Measurements from ENCODE around the gene GUSB. TPM values are rescaled to one million over a fixed set of nuclear protein-coding genes. Genes with fewer than 3 reads are reported as not detected.

GUSB gene
- total RNA-seq, 4 donors from 2014 or later = 48.3 to 346 (median 55.3) TPM

DNA sequence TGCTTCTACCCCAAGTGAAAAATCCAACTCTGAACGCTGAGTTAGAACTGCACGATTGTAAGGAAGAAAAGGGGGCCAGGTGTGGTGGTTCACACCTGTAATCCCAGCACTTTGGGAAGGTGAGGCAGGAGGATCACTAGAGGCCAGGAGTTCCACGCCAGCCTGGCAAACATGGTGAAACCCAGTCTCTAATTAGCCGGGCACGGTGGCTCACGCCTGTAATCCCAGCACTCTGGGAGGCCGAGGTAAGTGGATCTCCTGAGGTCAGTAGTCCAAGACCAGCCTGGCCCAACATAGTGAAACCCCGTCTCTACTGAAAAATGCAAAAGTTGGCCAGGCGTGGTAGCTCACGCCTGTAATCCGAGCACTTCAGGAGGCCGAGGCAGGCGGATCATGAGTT is 9.0 kb downstream of the GUSB start:
- no peaks in the 10 kb centered on the region for H3K4me1 ChIP-seq
- TF ChIP-seq POLR2AphosphoS5 (IDR thresholded peaks at IDR 0.05) = no peak
- TF ChIP-seq EP300 (IDR thresholded peaks at IDR 0.05; ENCODE audit: low read depth) = no peak
- TF ChIP-seq CTCF (IDR thresholded peaks at IDR 0.05) = no peak
- TF ChIP-seq POLR2A (IDR thresholded peaks at IDR 0.05) = no peak
- H3K27ac ChIP-seq = no peak overlapping the region
- H3K9me3 ChIP-seq = no peaks in the 10 kb centered on the region
- peaks cover 0 to 55% (median 25%) of the 10 kb centered on the region in 4 donors for H3K36me3 ChIP-seq
- in situ Hi-C loops (cut with MboI; ENCODE audit: low pct_ligation_motif_present in 1 of 4, low pct_unique_long_range_greater_than_20kb in 1 of 4, low sequenced_read_pairs in 3 of 4) (loop anchor here in 1 of 4 donors (25.0 kb wide), 1 partner anchor 236 kb away; no protein-coding TSS in a partner anchor), intact Hi-C loops (cut with DNase I; ENCODE audit: low total_unique reads) (no loop called here)
- no peaks in the 10 kb centered on the region for H3K27me3 ChIP-seq
- WGBS, 2 donors (ENCODE audit: low coverage in 1 of 2) = 92% methylated on average over 13 of the region's 13 CpGs; no CpG with 5 or more reads in 1 of the 2 donors
- no peak for DNase-seq
- no peak overlapping the region for H3K4me3 ChIP-seq

DNA sequence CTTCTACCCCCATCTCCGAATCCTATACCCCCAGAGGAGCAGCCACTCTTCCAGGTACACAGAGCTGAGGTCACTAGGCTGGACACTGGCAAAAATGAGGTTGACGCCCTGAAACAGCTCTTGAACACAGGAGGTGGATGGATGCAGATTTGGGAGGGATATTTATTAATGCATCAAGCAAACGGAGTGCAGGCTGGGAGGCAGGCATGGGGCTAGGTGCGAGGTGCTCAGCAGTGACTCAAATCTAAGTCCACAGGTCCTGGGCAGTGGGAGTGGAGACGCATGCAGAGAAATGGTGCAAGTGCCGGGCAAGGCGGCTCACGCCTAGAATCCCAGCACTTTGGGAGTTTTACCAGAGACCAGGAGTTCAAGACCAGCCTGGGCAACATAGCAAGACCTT is 11.0 kb downstream of the GUSB start:
- Histone ChIP-seq H3K9me3 (no peaks in the 10 kb centered on the region), H3K4me1 (no peaks in the 10 kb centered on the region), H3K27me3 (no peaks in the 10 kb centered on the region), H3K36me3 (peaks cover 0 to 72% (median 35%) of the 10 kb centered on the region in 4 donors), H3K27ac (no peak overlapping the region), H3K4me3 (no peak overlapping the region)
- intact Hi-C loops (cut with DNase I; ENCODE audit: low total_unique reads) = no loop called here
- TF ChIP-seq POLR2A (IDR thresholded peaks at IDR 0.05) (no peak), EP300 (IDR thresholded peaks at IDR 0.05; ENCODE audit: low read depth) (no peak), POLR2AphosphoS5 (IDR thresholded peaks at IDR 0.05) (no peak)
- in situ Hi-C loops (cut with MboI; ENCODE audit: low pct_ligation_motif_present in 1 of 4, low pct_unique_long_range_greater_than_20kb in 1 of 4, low sequenced_read_pairs in 3 of 4) = loop anchor here in 1 of 4 donors (25.0 kb wide), 1 partner anchor 234 kb away; no protein-coding TSS in a partner anchor
- DNase-seq = no peak
- WGBS, 2 donors (ENCODE audit: low coverage in 1 of 2) = 90 to 94% methylated on average over 2 to 8 of the region's 8 CpGs

- Histone ChIP-seq H3K27me3 (no peaks in the 10 kb centered on the region), H3K4me1 (no peaks in the 10 kb centered on the region), H3K36me3 (peaks cover 0 to 84% (median 36%) of the 10 kb centered on the region in 4 donors), H3K27ac (no peak overlapping the region), H3K4me3 (no peak overlapping the region), H3K9me3 (no peaks in the 10 kb centered on the region)
- intact Hi-C loops (cut with DNase I; ENCODE audit: low total_unique reads) (no loop called here), in situ Hi-C loops (cut with MboI; ENCODE audit: low pct_ligation_motif_present in 1 of 4, low pct_unique_long_range_greater_than_20kb in 1 of 4, low sequenced_read_pairs in 3 of 4) (loop anchor here in 1 of 4 donors (25.0 kb wide), 1 partner anchor 231 kb away; no protein-coding TSS in a partner anchor)
- WGBS, 2 donors (ENCODE audit: low coverage in 1 of 2) = 93% methylated on average over 26 of the region's 26 CpGs; no CpG with 5 or more reads in 1 of the 2 donors
- DNase-seq = no peak
- no peak for TF ChIP-seq CTCF (IDR thresholded peaks at IDR 0.05)
- no peak for TF ChIP-seq EP300 (IDR thresholded peaks at IDR 0.05; ENCODE audit: low read depth)
- no peak for TF ChIP-seq POLR2A (IDR thresholded peaks at IDR 0.05)
- TF ChIP-seq POLR2AphosphoS5 (IDR thresholded peaks at IDR 0.05) = no peak
Measured at GRCh38 chr7:65968256-65969185, 13.5 kb downstream of the GUSB start.

DNA sequence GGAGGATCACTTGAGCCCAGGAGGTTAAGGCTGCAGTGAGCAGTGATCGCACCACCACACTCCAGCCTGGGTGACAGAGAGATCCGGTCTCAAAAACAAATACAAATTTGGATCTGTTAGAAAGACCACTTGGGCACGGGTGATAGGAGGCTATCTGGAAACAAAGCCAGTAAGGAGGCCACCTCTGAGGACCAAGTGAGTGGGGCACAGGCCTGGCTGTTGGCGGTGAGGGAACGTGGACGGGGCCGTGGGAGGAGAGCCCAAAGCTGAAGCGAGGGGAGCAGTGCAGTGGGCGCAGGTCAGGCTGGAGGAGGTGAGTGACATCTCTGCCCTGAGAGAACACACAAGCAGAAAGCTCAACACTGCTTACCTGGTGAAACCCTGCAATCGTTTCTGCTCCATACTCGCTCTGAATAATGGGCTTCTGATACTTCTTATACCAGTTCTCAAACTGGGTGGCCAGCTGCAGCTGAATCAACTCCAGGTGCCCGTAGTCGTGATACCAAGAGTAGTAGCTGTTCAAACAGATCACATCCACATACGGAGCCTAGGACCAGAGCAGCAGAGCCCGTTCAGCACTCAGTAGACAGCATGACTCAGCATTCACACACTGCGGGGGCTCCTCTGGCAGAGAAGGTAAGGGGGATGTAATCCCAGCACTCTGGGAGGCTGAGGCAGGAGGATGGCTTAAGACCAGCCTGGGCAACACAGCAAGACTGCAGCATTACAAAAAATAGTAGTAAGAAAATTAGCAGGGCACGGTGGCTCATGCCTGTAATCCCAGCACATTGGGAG is 14.5 kb downstream of the GUSB start:
- Histone ChIP-seq H3K9me3 (no peaks in the 10 kb centered on the region), H3K27ac (no peak overlapping the region), H3K36me3 (peaks cover 0 to 77% (median 36%) of the 10 kb centered on the region in 4 donors), H3K27me3 (no peaks in the 10 kb centered on the region), H3K4me3 (no peak overlapping the region), H3K4me1 (no peaks in the 10 kb centered on the region)
- DNase-seq = no peak
- TF ChIP-seq POLR2AphosphoS5 (IDR thresholded peaks at IDR 0.05) (no peak), EP300 (IDR thresholded peaks at IDR 0.05; ENCODE audit: low read depth) (no peak), CTCF (IDR thresholded peaks at IDR 0.05) (no peak), POLR2A (IDR thresholded peaks at IDR 0.05) (no peak)
- 96 to 100% methylated on average over 6 to 17 of the region's 17 CpGs for WGBS, 2 donors (ENCODE audit: low coverage in 1 of 2)
- in situ Hi-C loops (cut with MboI; ENCODE audit: low pct_ligation_motif_present in 1 of 4, low pct_unique_long_range_greater_than_20kb in 1 of 4, low sequenced_read_pairs in 3 of 4) = loop anchor here in 1 of 4 donors (25.0 kb wide), 1 partner anchor 230 kb away; no protein-coding TSS in a partner anchor
- intact Hi-C loops (cut with DNase I; ENCODE audit: low total_unique reads) = no loop called here
